Measurements from ENCODE around the gene KIAA1671.

The KIAA1671 gene

GRCh38 chr22:24953384-24954113 lies 1.0 kb downstream of the KIAA1671 start:
- DNase-seq: no peak

GRCh38 chr22:24954114-24954463 lies 1.6 kb downstream of the KIAA1671 start:
- DNase-seq: no peak

DNA sequence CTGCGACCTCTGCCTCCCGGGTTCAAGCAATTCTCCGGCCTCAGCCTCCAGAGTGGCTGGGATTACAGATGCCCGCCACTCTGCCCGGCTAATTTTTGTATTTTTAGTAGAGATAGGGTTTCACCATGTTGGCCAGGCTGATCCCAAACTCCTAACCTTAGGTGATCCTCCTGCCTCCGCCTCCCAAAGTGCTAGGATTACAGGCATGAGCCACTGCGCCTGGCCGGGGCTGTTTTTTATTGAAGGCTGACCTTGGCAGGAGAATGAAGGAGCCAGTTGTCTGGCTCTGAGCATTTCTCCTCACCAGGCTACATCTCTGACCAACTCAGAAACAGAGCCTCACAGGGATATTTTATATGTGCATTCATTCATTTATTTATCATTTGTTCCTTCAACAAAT lies 2.3 kb downstream of the KIAA1671 start:
- DNase-seq: no peak

DNA sequence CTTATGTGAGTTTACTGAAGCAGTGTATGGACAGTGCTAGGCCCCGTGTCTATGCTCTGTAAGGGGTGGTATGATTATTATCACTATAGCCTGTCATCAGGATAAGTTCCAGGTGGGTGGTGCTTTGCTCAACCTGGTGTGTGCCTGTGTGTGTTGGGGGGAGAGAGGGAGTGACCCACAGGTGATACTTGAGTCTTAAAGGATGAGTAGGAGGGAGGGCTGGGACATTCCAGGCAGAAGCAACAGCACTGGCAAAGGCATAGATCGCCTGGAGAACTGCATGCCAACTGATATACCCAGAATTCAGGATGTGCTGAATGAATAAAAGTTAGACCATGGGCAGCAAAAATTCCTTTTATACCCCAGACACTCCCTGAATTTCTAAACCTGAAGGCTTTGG lies 4.5 kb downstream of the KIAA1671 start:
- no peak for DNase-seq

- DNase-seq: no peak
Measured at GRCh38 chr22:24961217-24961844, 8.8 kb downstream of the KIAA1671 start.

DNA sequence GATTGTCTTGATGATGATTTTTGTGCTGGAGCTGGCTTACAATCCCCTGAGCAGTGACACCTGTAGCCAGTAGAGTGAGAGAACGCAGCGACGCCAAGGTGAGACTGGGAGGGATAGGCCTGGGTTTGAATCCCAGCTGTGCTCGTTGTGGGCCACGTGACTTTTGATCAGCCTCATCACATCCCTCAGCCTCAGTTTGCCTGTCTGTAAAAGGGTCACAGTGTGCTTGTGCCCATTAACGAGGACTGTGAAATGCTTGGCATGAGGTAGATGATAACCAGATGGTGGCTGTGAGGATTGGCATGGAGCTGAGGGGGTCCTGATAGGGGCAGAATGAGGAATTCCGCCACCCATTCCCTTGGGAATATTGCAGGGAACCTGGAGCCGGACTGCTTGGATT lies 9.6 kb downstream of the KIAA1671 start:
- DNase-seq: no peak

DNA sequence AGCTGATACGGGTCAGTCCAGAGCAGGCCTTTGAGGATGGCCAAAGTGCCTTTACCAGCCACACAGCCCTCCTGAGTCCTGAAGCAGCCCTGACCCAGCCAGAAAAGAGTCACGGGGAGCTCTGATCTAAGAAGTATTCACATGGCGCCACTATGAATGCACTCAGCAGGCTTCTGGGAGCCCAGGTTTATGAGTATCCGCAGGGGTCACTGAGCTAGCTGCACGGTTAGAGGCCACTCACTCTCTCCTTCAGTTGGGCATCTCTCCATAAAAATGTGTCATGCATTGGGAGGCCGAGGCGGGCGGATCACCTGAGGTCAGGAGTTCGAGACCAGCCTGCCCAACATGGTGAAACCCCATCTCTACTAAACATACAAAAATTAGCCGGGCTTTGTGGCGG lies 10.3 kb downstream of the KIAA1671 start:
- DNase-seq: no peak

DNA sequence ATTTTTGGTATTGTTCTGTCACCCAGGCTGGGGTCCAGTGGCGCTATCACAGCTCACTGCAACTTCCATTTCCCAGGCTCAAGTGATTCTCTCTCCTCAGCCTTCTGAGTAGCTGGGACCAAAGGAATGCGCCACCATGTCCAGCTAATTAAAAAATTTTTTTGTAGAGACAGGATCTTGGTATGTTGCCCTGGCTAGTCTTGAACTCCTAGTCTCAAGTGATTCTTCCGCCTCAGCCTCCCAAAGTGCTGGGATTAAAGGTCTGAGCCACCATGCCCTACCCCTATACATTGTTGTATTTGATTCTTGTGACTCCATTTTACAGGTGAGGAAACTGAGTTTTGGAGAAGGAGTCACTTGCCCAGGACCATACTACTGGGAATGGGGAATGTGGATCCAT lies 11.9 kb downstream of the KIAA1671 start:
- no peak for DNase-seq

GRCh38 chr22:24965822-24966626 lies 13.5 kb downstream of the KIAA1671 start:
- DNase-seq: no peak

GRCh38 chr22:24968066-24968561 lies 15.6 kb downstream of the KIAA1671 start:
- DNase-seq: no peak

DNA sequence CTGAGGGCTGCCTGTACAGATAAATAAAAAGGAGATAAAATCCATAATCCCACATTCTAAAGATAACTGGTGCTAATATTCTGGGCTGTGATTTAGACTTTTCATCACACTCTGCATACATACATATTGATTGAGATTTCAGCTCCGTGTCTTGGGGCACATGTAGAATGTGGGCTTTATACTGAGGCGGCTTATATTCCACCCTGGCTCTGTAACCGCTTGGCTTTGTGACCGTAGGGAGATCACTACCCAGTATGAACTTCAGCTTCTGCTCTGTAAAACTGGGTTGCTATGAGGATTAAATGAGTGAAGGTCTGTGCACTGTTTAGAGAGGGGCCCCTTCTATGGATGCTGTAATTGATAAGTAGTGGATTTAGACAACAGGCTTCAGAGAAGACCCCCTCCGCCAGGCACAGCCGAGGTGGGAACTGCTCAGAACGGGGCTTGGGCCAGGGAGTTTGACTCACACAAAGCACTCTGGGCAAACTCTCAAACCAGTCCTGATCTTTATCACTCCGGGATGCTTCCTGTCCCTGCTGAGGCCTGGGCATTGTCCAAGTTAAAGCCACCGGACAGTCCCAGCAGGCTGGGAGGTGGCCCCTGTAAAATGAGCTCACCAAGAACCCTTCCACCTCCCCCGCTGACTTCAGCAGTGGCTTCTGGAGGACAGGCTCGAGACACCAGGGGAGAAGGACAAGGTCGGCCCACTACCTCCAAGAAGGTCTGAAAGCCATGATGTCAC lies 17.2 kb downstream of the KIAA1671 start:
- no peak for DNase-seq

DNA sequence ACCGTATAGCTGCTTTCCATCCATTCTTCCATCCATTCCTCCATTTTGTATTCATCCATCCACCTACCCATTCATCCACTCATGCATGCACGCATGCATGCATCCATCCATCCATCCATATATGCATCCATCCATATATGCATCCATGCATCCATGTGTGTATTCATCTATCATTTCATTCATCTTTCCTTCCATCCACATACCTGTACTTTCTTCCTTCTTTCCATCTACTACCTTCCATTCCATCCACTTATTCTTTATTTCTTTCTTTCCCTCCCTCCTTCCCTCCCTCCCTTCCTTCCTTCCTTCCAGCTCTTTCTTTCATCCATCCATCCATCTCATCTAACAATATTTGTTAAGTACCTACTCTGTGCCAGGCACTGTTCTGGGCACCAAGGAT lies 19.9 kb downstream of the KIAA1671 start:
- DNase-seq: no peak

GRCh38 chr22:24973872-24974271 lies 21.4 kb downstream of the KIAA1671 start:
- DNase-seq: no peak

DNA sequence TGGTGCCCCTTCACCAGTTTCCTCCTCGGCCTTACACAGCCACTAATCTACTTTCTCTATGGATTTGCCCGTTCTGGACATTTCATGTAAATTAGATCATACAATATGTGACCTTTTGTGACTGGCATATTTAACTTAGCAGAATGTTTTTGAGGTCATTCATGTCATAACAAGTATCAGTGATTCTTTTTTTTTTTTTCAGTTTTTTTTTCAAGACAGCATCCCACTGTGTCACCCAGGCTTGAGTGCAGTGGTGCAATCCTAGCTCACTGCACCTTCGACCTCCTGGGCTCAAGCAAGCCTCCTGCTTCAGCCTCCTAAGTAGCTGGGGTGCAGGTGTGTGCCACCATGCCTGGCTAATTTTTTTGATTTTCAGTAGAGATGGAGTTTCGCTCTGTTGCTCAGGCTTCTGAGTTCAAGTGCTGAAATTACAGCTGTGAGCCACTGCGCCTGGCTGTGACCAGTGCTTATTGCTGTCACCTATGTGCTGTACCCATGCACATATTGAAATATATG lies 22.7 kb downstream of the KIAA1671 start:
- DNase-seq: no peak

GRCh38 chr22:24975813-24976341 lies 23.4 kb downstream of the KIAA1671 start:
- DNase-seq: no peak

DNA sequence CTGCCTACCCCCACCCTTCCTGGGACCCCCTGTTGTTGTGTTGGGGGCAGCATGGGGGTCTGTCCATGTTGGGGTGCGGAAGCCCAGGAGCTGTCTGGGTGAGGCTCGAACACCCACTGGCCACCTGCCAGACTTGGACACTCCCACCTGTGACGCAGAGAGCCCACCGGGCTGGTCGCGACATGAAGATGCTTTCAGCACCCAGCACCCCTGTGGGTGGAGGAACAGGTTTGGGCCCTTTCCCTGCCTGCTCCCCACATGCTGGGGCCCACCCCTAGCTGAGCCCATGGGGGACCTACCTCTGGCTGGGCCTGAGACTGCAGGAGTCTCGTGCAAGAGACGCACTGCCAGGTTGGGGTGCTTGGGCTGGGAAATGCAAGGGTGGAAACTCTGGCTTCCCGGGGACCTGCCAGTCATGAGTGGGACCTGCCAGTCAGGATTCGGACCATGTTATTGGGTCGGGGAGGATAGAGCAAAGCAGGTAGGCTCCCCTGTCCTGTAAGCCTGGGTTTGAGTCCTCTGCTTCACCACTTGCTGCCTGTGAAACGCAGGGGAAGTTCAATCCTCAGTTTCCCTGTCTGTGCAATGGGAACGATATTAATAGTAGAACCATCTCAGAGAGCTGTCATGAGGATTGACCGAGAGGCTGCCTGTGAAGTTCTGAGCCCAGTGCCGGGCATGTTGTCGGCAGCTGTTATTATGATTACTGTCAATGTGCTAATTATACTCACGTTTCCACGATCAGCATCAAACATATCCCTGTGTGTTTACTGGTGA lies 24.1 kb downstream of the KIAA1671 start:
- no peak for DNase-seq

GRCh38 chr22:24977370-24978221 lies 25.1 kb downstream of the KIAA1671 start:
- no peak for DNase-seq

DNA sequence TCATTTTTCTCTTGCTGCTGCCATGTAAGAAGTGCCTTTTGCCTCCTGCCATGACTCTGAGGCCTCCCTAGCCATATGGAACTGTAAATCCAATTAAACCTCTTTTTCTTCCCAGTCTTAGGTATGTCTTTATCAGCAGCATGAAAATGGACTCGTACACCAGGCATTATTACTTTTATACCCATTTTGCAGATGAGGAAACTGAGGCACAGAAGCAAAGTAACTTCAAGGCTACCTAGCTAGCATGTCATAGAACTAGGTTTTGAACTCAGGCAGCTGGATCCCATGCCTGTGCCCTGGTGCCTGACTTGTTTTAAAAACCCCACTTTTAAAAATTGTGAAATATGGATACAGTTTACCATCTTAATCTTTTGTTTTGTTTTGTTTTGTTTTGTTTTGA lies 25.8 kb downstream of the KIAA1671 start:
- DNase-seq: no peak

- DNase-seq: no peak
Measured at GRCh38 chr22:24981066-24981465, 28.6 kb downstream of the KIAA1671 start.

- DNase-seq: no peak
Measured at GRCh38 chr22:24981656-24982055, 29.1 kb downstream of the KIAA1671 start.
